HepG2 (cell line): ENCODE data around the gene POU6F2. TPM values are rescaled to one million over a fixed set of nuclear protein-coding genes. Genes with fewer than 3 reads are reported as not detected.

Source experiments
- CEBPB ChIP-seq: IDR thresholded peaks from 2 replicates; pipeline ENCODE4 v1.6.1; 2011; ENCODE audit warnings: low read depth, low read length, improper control_type of control experiment, borderline replicate concordance
- E2F1 ChIP-seq: sonication (generic); formaldehyde crosslinking; IDR thresholded peaks from 2 replicates; pipeline ENCODE4 v1.5.0; 2020; ENCODE audit warnings: missing genetic modification reagents
- EP300 ChIP-seq, 3 experiments: sonication (generic) in 1 of 3; formaldehyde crosslinking in 1 of 3; IDR thresholded peaks; 2 replicates each; pipeline versions ENCODE4 v1.5.1 to v1.6.1; 2011 to 2020; ENCODE audit warnings: low read depth in 2 of 3, low read length in 2 of 3, borderline replicate concordance in 1 of 3, improper control_type of control experiment in 1 of 3, mild to moderate bottlenecking in 1 of 3, missing genetic modification reagents in 1 of 3, moderate library complexity in 1 of 3
- FOSL1 ChIP-seq: sonication (generic); formaldehyde crosslinking; IDR thresholded peaks from 2 replicates; pipeline ENCODE4 v1.9.0; 2021; ENCODE audit warnings: missing genetic modification reagents, borderline replicate concordance
- HNF1A ChIP-seq, 2 experiments: sonication (generic) in 1 of 2; formaldehyde crosslinking in 1 of 2; IDR thresholded peaks; 2 replicates each; pipeline versions ENCODE4 v1.4.0 to v1.6.1; 2016 to 2020; ENCODE audit warnings: borderline replicate concordance in 1 of 2, low read depth in 1 of 2, mild to moderate bottlenecking in 1 of 2, missing genetic modification reagents in 1 of 2
- RFX3 ChIP-seq: IDR thresholded peaks from 2 replicates; pipeline ENCODE4 v1.6.1; 2016; ENCODE audit warnings: missing biosample characterization, missing genetic modification reagents
- TCF7 ChIP-seq: sonication (generic); IDR thresholded peaks from 2 replicates; pipeline ENCODE4 v1.6.1; 2016; ENCODE audit warnings: antibody characterized with exemption, low read depth
- ZNF263 ChIP-seq: sonication (generic); formaldehyde crosslinking; IDR thresholded peaks from 2 replicates; pipeline ENCODE4 v1.4.0; 2020; ENCODE audit warnings: missing genetic modification reagents
- ZNF329 ChIP-seq: sonication (generic); formaldehyde crosslinking; IDR thresholded peaks from 2 replicates; pipeline ENCODE4 v1.9.0; 2021; ENCODE audit warnings: low read depth, mild to moderate bottlenecking, missing genetic modification reagents
- ZNF615 ChIP-seq: sonication (generic); formaldehyde crosslinking; IDR thresholded peaks from 2 replicates; pipeline ENCODE4 v1.5.0; 2020; ENCODE audit warnings: mild to moderate bottlenecking, missing genetic modification reagents, borderline replicate concordance
- polyA plus RNA-seq, 8 experiments: library from polyadenylated mRNA; depleted of rRNA in 3 of 8; stranded (reverse) in 7 of 8; unstranded in 1 of 8; fragments of >200 nt; fragmentation: Illumina TruSeq in 4 of 8; extraction: Trizol in 4 of 8; gene quantifications; 2 replicates each; pipeline versions ENCODE4 v1.2.1 to v1.2.3, GENCODE V29; 2011 to 2016; ENCODE audit warnings: low read depth in 4 of 8, missing spikeins in 1 of 8, mixed read lengths in 1 of 8; ENCODE audit not compliant: insufficient read depth in 1 of 8
- total RNA-seq, 5 experiments: library from RNA; depleted of rRNA; stranded (reverse); fragments of >200 nt; fragmentation: Illumina TruSeq; extraction: Trizol; gene quantifications; 2 replicates each; pipeline ENCODE4 v1.2.3, GENCODE V29; 2016; ENCODE audit warnings: low read depth in 1 of 5
- TF ChIP-seq, protein P1 (sequence below): sonication (generic); formaldehyde crosslinking; IDR thresholded peaks from 2 replicates; pipeline ENCODE4 v1.5.1; 2020; ENCODE audit warnings: mild to moderate bottlenecking, missing genetic modification reagents

Gene POU6F2
- total and polyA plus RNA-seq, 2 of the 13 experiments (the other 11 are each of a cell fraction or from before 2014, with no cell fraction given) = not detected

DNA sequence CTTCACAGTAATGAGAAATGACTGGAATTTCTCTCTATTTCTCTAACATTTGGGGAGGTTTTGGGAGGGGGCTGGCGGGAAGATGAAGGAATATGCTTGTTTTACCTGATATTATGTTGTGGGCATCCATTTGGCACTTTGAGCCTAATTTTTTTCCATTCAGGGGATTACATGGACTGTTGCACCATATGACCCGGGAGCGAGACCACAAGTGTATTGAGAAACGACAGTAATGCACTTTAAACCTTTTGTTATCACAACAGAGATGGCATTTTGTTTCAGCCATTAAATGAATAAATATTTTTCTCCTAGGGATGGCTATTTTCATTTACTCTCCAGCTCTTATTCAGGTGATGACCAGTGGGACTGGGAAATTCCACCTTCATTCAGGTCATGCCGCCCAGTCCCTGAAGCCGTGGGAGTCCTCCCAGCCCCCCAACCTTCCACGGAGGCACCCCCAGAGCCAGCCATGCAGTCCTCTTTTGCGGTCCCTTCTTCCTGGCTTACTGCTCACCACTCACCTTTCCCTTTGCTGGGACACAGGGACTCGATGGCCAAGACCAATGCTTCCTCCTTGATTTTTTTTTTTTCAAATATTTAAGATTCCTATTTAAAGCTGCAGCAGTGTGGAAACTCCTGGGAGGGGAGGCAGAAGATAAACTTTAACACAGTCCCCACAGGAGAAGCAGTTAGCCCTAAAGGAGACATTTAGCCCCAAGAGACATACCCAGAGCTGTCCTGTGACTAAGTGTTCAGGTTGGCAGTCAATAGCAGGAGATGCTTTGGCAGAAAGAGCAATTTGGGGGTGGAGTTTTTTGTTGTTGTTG lies 397.6 kb downstream of the POU6F2 start (continued):
- TF ChIP-seq E2F1 (CRISPR knock-in tag) (no peak), ZNF263 (CRISPR knock-in tag) (peak; percentile 54; the same call in 1 of the 2 replicates), EP300 (IDR thresholded peaks at IDR 0.05; ENCODE audit: low read depth in 2 of 2, low read length in 2 of 2) (peak; percentile 72 to 75; a peak in 3 of 4 replicates), EP300 (CRISPR knock-in tag; IDR thresholded peaks at IDR 0.05; ENCODE audit: borderline replicate concordance) (no peak), TCF7 (peak; percentile 33; the same call in 1 of the 2 replicates), HNF1A (IDR thresholded peaks at IDR 0.05; ENCODE audit: low read depth) (no peak), HNF1A (CRISPR knock-in tag; IDR thresholded peaks at IDR 0.05; ENCODE audit: borderline replicate concordance) (no peak), CEBPB (peak; percentile 93), RFX3 (CRISPR knock-in tag) (no peak), ZNF329 (CRISPR knock-in tag) (no peak), ZNF615 (no peak), FOSL1 (CRISPR knock-in tag) (no peak)
- TF ChIP-seq, protein P1, sequence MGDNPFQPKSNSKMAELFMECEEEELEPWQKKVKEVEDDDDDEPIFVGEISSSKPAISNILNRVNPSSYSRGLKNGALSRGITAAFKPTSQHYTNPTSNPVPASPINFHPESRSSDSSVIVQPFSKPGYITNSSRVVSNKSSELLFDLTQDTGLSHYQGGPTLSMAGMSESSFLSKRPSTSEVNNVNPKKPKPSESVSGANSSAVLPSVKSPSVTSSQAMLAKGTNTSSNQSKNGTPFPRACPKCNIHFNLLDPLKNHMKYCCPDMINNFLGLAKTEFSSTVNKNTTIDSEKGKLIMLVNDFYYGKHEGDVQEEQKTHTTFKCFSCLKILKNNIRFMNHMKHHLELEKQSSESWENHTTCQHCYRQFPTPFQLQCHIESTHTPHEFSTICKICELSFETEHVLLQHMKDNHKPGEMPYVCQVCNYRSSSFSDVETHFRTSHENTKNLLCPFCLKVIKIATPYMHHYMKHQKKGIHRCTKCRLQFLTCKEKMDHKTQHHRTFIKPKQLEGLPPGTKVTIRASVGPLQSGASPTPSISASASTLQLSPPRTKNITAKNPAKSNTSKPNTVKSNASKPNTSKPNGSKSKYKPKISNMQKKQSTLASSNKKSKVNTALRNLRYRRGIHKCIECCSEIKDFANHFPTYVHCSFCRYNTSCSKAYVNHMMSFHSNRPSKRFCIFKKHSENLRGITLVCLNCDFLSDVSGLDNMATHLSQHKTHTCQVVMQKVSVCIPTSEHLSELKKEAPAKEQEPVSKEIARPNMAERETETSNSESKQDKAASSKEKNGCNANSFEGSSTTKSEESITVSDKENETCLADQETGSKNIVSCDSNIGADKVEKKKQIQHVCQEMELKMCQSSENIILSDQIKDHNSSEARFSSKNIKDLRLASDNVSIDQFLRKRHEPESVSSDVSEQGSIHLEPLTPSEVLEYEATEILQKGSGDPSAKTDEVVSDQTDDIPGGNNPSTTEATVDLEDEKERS = no peak
